HEK293T (cell line): ENCODE data around the gene FAM43A.

Experiments
- CTCF ChIA-PET: fragments of 350-600 bp; formaldehyde crosslinking; extraction: SDS; loops from one replicate; lab custom pipeline; 2021; ENCODE audit warnings: antibody characterized with exemption, inconsistent platforms; lab: Yijun Ruan, JAX
- POLR2A ChIA-PET: fragments of 350-600 bp; formaldehyde crosslinking; extraction: SDS; loops from one replicate; lab custom pipeline; 2020; ENCODE audit warnings: antibody characterized with exemption, inconsistent platforms; lab: Yijun Ruan, JAX
- DNase-seq: peaks from one replicate; pipeline ENCODE4 v3.0.0; 2012; ENCODE audit warnings: mixed read lengths; ENCODE audit errors: extremely low spot score
- ARNT ChIP-seq: fragments of 450-650 bp; IDR thresholded peaks from 2 replicates; pipeline ENCODE4 v1.6.1; 2017; ENCODE audit warnings: mild to moderate bottlenecking
- BHLHE40 ChIP-seq: fragments of 450-650 bp; IDR thresholded peaks from 2 replicates; pipeline ENCODE4 v1.6.1; 2016; ENCODE audit warnings: mild to moderate bottlenecking, moderate library complexity, borderline replicate concordance
- CTBP1 ChIP-seq: fragments of 450-650 bp; IDR thresholded peaks from 2 replicates; pipeline ENCODE4 v1.6.1; 2016; ENCODE audit warnings: borderline replicate concordance
- ELF4 ChIP-seq: fragments of 450-650 bp; IDR thresholded peaks from 2 replicates; pipeline ENCODE4 v1.6.1; 2017; ENCODE audit warnings: antibody characterized with exemption
- FOXA1 ChIP-seq: fragments of 450-650 bp; IDR thresholded peaks from 2 replicates; pipeline ENCODE4 v1.6.1; 2016; ENCODE audit warnings: mild to moderate bottlenecking
- FOXK2 ChIP-seq: fragments of 450-650 bp; IDR thresholded peaks from 2 replicates; pipeline ENCODE4 v1.6.1; 2016; ENCODE audit warnings: mild to moderate bottlenecking
- FOXM1 ChIP-seq: fragments of 450-650 bp; IDR thresholded peaks from 2 replicates; pipeline ENCODE4 v1.6.1; 2017; ENCODE audit warnings: mild to moderate bottlenecking, borderline replicate concordance
- HDGF ChIP-seq: fragments of 450-650 bp; IDR thresholded peaks from 2 replicates; pipeline ENCODE4 v1.6.1; 2017; ENCODE audit warnings: antibody characterized with exemption, borderline replicate concordance
- L3MBTL2 ChIP-seq: fragments of 450-650 bp; conservative IDR thresholded peaks from 2 replicates; pipeline ENCODE4 v1.6.1; 2016; ENCODE audit warnings: mild to moderate bottlenecking
- LEF1 ChIP-seq: fragments of 450-650 bp; IDR thresholded peaks from 2 replicates; pipeline ENCODE4 v1.6.1; 2017; ENCODE audit warnings: mild to moderate bottlenecking, borderline replicate concordance
- NFRKB ChIP-seq: fragments of 450-650 bp; IDR thresholded peaks from 2 replicates; pipeline ENCODE4 v1.6.1; 2016; ENCODE audit warnings: mild to moderate bottlenecking, moderate library complexity
- PKNOX1 ChIP-seq: fragments of 450-650 bp; IDR thresholded peaks from 2 replicates; pipeline ENCODE4 v1.6.1; 2016
- SP1 ChIP-seq: fragments of 450-650 bp; IDR thresholded peaks from 2 replicates; pipeline ENCODE4 v1.6.1; 2017
- SUZ12 ChIP-seq: fragments of 450-650 bp; IDR thresholded peaks from 2 replicates; pipeline ENCODE4 v1.6.1; 2016; ENCODE audit warnings: mild to moderate bottlenecking
- TARDBP ChIP-seq: fragments of 450-650 bp; IDR thresholded peaks from 2 replicates; pipeline ENCODE4 v1.6.1; 2016
- ZNF384 ChIP-seq: fragments of 450-650 bp; IDR thresholded peaks from 2 replicates; pipeline ENCODE4 v1.6.1; 2016

Gene FAM43A

GRCh38 chr3:194711913-194712312, 26.2 kb downstream of the FAM43A start:
- no peak for DNase-seq
- POLR2A ChIA-PET: no interaction called here
- CTCF ChIA-PET: no interaction called here
- no peak for TF ChIP-seq SUZ12
- TF ChIP-seq L3MBTL2: no peak
- TF ChIP-seq BHLHE40: no peak
- no peak for TF ChIP-seq HDGF
- no peak for TF ChIP-seq FOXM1
- TF ChIP-seq LEF1: no peak
- no peak for TF ChIP-seq FOXK2
- TF ChIP-seq FOXA1: no peak
- TF ChIP-seq ELF4: no peak
- TF ChIP-seq SP1: no peak
- no peak for TF ChIP-seq NFRKB
- TF ChIP-seq ARNT: no peak
- no peak for TF ChIP-seq PKNOX1
- TF ChIP-seq ZNF384: no peak
- no peak for TF ChIP-seq TARDBP
- no peak for TF ChIP-seq CTBP1

- ChIA-PET POLR2A (no interaction called here), CTCF (interaction anchor here (0.5 kb wide), 1 partner anchor 10 kb away, joined by 4 read pairs; no protein-coding TSS in a partner anchor)
- TF ChIP-seq HDGF: no peak
- no peak for TF ChIP-seq SUZ12
- TF ChIP-seq CTBP1: no peak
- no peak for TF ChIP-seq FOXA1
- TF ChIP-seq TARDBP: no peak
- no peak for TF ChIP-seq LEF1
- TF ChIP-seq ZNF384: no peak
- TF ChIP-seq NFRKB: no peak
- no peak for TF ChIP-seq L3MBTL2
- TF ChIP-seq ARNT: no peak
- no peak for TF ChIP-seq FOXK2
- TF ChIP-seq FOXM1: no peak
- no peak for TF ChIP-seq SP1
- TF ChIP-seq PKNOX1: no peak
- DNase-seq: no peak
These were observed 27.8 kb downstream of the FAM43A start for GRCh38 chr3:194713299-194714136.

GRCh38 chr3:194714137-194714455, 28.4 kb downstream of the FAM43A start:
- ChIA-PET CTCF (interaction anchor here (0.5 kb wide), 1 partner anchor 9 kb away, joined by 4 read pairs; no protein-coding TSS in a partner anchor), POLR2A (no interaction called here)
- TF ChIP-seq PKNOX1 (no peak), L3MBTL2 (no peak), ARNT (no peak), NFRKB (no peak), BHLHE40 (no peak), SP1 (no peak), LEF1 (no peak), FOXK2 (no peak), HDGF (no peak)
- DNase-seq: no peak

- ChIA-PET CTCF (interaction anchor here (0.5 kb wide), 1 partner anchor 9 kb away, joined by 4 read pairs; no protein-coding TSS in a partner anchor), POLR2A (no interaction called here)
- DNase-seq: no peak
- TF ChIP-seq ELF4: no peak
- TF ChIP-seq PKNOX1: no peak
- no peak for TF ChIP-seq TARDBP
- TF ChIP-seq CTBP1: no peak
- TF ChIP-seq ZNF384: no peak
- no peak for TF ChIP-seq SP1
- no peak for TF ChIP-seq SUZ12
- TF ChIP-seq FOXM1: no peak
- TF ChIP-seq LEF1: no peak
- no peak for TF ChIP-seq HDGF
- TF ChIP-seq NFRKB: no peak
- no peak for TF ChIP-seq FOXK2
- TF ChIP-seq BHLHE40: no peak
- no peak for TF ChIP-seq L3MBTL2
- no peak for TF ChIP-seq ARNT
- TF ChIP-seq FOXA1: no peak
These were observed 28.9 kb downstream of the FAM43A start for GRCh38 chr3:194714564-194714963.

- no peak for DNase-seq
- POLR2A ChIA-PET: no interaction called here
- CTCF ChIA-PET: no interaction called here
- no peak for TF ChIP-seq PKNOX1
- no peak for TF ChIP-seq ZNF384
- no peak for TF ChIP-seq SP1
- TF ChIP-seq TARDBP: no peak
- no peak for TF ChIP-seq CTBP1
- TF ChIP-seq FOXA1: no peak
- TF ChIP-seq ELF4: no peak
- no peak for TF ChIP-seq LEF1
- no peak for TF ChIP-seq ARNT
- no peak for TF ChIP-seq FOXK2
- TF ChIP-seq FOXM1: no peak
- no peak for TF ChIP-seq L3MBTL2
- TF ChIP-seq HDGF: no peak
- TF ChIP-seq NFRKB: no peak
- TF ChIP-seq SUZ12: no peak
- TF ChIP-seq BHLHE40: no peak
These were observed 29.5 kb downstream of the FAM43A start for GRCh38 chr3:194715022-194715800.
